Measurements from ENCODE around the gene ITPR2.

ITPR2 gene

DNA sequence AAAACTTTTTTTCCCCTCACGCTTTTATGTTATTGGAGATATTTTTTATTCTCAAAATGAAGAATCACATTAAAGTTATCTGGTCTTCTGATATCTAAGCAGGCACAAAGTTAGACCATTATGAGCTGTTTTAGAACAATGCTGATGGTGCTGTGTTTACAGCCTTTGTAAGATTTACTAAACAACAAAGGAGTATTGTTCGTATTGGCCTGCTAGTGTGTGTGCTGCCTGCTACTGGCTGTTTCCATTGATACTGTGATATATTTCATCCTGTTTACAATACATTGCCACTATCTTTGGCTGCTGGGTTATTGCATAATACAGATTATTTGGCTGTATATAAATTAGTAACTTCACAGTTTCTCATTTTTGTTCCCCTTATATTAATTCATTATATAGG, 220.8 kb downstream of the ITPR2 start:
- TF ChIP-seq, protein P1, sequence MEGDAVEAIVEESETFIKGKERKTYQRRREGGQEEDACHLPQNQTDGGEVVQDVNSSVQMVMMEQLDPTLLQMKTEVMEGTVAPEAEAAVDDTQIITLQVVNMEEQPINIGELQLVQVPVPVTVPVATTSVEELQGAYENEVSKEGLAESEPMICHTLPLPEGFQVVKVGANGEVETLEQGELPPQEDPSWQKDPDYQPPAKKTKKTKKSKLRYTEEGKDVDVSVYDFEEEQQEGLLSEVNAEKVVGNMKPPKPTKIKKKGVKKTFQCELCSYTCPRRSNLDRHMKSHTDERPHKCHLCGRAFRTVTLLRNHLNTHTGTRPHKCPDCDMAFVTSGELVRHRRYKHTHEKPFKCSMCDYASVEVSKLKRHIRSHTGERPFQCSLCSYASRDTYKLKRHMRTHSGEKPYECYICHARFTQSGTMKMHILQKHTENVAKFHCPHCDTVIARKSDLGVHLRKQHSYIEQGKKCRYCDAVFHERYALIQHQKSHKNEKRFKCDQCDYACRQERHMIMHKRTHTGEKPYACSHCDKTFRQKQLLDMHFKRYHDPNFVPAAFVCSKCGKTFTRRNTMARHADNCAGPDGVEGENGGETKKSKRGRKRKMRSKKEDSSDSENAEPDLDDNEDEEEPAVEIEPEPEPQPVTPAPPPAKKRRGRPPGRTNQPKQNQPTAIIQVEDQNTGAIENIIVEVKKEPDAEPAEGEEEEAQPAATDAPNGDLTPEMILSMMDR (IDR thresholded peaks at IDR 0.05; ENCODE audit: poor library complexity, severe bottlenecking): no peak
- H3K27me3 ChIP-seq (ENCODE audit: insufficient read depth, poor library complexity, severe bottlenecking): no peaks in the 10 kb centered on the region
- H3K27ac ChIP-seq (ENCODE audit: poor library complexity, severe bottlenecking): no peak overlapping the region
- ATAC-seq (ENCODE audit: low read depth) (no peak), DNase-seq (ENCODE audit: low spot score) (no peak)
- no peaks in the 10 kb centered on the region for H3K9me3 ChIP-seq (ENCODE audit: severe bottlenecking)
- no peaks in the 10 kb centered on the region for H3K36me3 ChIP-seq (ENCODE audit: low read depth)
- H3K4me1 ChIP-seq (ENCODE audit: insufficient read depth, poor library complexity, severe bottlenecking): no peaks in the 10 kb centered on the region
- H3K4me3 ChIP-seq (ENCODE audit: severe bottlenecking): no peak overlapping the region

DNA sequence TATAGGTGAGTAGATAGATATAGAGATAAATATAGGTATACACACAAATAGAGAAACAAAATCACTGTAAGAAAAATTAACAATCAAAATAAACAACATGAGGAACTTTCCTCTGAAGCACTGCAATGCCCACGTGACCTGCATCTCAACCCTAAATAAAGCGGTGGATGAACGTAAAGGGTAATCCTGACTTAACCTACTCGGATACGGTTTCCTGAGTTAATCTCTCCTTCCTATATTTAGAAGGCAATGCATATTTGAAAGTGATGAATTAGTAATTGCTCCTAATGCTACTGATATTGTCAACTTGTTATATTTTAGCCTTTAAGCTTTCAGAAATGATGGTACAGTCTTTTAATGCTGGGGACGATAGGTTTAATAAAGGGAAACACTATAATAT, 221.4 kb downstream of the ITPR2 start:
- DNase-seq (ENCODE audit: low spot score) (no peak), ATAC-seq (ENCODE audit: low read depth) (no peak)
- no peaks in the 10 kb centered on the region for H3K9me3 ChIP-seq (ENCODE audit: severe bottlenecking)
- H3K27ac ChIP-seq (ENCODE audit: poor library complexity, severe bottlenecking): no peak overlapping the region
- H3K4me3 ChIP-seq (ENCODE audit: severe bottlenecking): no peak overlapping the region
- TF ChIP-seq, protein P1 (IDR thresholded peaks at IDR 0.05; ENCODE audit: poor library complexity, severe bottlenecking): no peak
- no peaks in the 10 kb centered on the region for H3K27me3 ChIP-seq (ENCODE audit: insufficient read depth, poor library complexity, severe bottlenecking)
- H3K4me1 ChIP-seq (ENCODE audit: insufficient read depth, poor library complexity, severe bottlenecking): no peaks in the 10 kb centered on the region
- H3K36me3 ChIP-seq (ENCODE audit: low read depth): no peaks in the 10 kb centered on the region

DNA sequence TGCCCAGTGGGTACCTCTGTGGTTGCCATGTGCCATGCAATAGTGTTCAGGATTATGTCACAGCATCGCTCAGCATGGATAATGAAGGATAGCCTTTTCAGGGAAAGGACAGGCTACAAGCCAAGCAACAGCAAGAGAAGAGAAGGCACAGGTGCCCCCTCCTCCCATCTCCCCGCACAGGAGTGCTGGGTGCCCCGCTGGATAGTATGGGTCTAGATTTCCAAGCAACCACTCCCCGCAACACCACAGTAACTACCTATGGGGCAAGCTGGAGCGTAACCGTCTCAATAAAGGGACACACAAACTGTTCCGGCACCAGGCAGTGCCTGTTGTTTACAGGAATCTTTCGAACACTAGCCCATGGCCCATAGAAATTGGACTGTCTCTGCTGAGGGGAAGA, 222.2 kb downstream of the ITPR2 start:
- TF ChIP-seq, protein P1 (IDR thresholded peaks at IDR 0.05; ENCODE audit: poor library complexity, severe bottlenecking): no peak
- Histone ChIP-seq H3K4me1 (ENCODE audit: insufficient read depth, poor library complexity, severe bottlenecking) (no peaks in the 10 kb centered on the region), H3K4me3 (ENCODE audit: severe bottlenecking) (no peak overlapping the region), H3K9me3 (ENCODE audit: severe bottlenecking) (no peaks in the 10 kb centered on the region), H3K27me3 (ENCODE audit: insufficient read depth, poor library complexity, severe bottlenecking) (no peaks in the 10 kb centered on the region), H3K36me3 (ENCODE audit: low read depth) (no peaks in the 10 kb centered on the region), H3K27ac (ENCODE audit: poor library complexity, severe bottlenecking) (no peak overlapping the region)
- no peak for ATAC-seq (ENCODE audit: low read depth)
- DNase-seq (ENCODE audit: low spot score): no peak

DNA sequence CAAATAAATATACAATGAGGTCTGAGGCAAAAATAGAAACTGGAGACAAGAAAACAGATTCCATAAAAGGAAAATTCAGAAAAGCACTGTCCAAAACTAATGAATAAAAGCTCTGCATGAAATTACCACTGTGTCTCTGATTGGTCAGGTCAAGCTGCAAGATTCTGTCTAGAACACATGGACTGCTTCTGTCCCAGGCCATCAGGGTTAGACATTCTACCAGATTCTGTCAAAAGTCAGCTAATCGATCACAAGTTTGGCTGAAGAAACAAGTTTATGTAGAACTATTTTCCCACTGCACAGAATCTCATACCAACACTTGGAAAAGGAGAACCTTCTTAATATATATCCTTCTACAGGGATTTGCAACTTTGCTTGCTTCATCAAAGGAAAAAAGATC, 223.0 kb downstream of the ITPR2 start:
- H3K36me3 ChIP-seq (ENCODE audit: low read depth): no peaks in the 10 kb centered on the region
- H3K4me3 ChIP-seq (ENCODE audit: severe bottlenecking): no peak overlapping the region
- ATAC-seq (ENCODE audit: low read depth) (no peak), DNase-seq (ENCODE audit: low spot score) (no peak)
- H3K27ac ChIP-seq (ENCODE audit: poor library complexity, severe bottlenecking): no peak overlapping the region
- TF ChIP-seq, protein P1 (IDR thresholded peaks at IDR 0.05; ENCODE audit: poor library complexity, severe bottlenecking): no peak
- H3K9me3 ChIP-seq (ENCODE audit: severe bottlenecking): no peaks in the 10 kb centered on the region
- H3K4me1 ChIP-seq (ENCODE audit: insufficient read depth, poor library complexity, severe bottlenecking): no peaks in the 10 kb centered on the region
- no peaks in the 10 kb centered on the region for H3K27me3 ChIP-seq (ENCODE audit: insufficient read depth, poor library complexity, severe bottlenecking)

DNA sequence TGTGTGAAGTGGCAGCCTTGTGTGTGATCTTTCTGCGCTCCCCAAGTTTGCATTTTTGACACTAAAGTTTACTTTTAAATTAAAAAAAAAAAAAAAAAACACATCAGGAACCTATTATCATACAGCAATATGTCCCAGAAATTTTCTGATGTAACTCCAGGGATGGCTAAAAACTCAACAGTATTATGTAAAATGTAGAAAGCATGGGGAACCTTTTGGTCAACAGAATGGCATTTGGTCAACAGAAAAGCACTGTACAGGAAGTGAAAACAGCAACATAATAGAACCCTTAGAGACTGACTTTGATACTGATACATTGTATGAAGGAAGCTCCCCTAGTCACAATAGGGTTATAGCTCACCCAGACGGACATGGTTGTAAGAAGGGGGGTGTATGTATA, 224.3 kb downstream of the ITPR2 start:
- Histone ChIP-seq H3K36me3 (ENCODE audit: low read depth) (no peaks in the 10 kb centered on the region), H3K27me3 (ENCODE audit: insufficient read depth, poor library complexity, severe bottlenecking) (no peaks in the 10 kb centered on the region), H3K27ac (ENCODE audit: poor library complexity, severe bottlenecking) (no peak overlapping the region), H3K4me1 (ENCODE audit: insufficient read depth, poor library complexity, severe bottlenecking) (no peaks in the 10 kb centered on the region), H3K9me3 (ENCODE audit: severe bottlenecking) (no peaks in the 10 kb centered on the region), H3K4me3 (ENCODE audit: severe bottlenecking) (no peak overlapping the region)
- TF ChIP-seq, protein P1 (IDR thresholded peaks at IDR 0.05; ENCODE audit: poor library complexity, severe bottlenecking): no peak
- ATAC-seq (ENCODE audit: low read depth) (no peak), DNase-seq (ENCODE audit: low spot score) (no peak)
